ENCODE data around the gene PLXND1. TPM values are rescaled to one million over a fixed set of nuclear protein-coding genes. Genes with fewer than 3 reads are reported as not detected.
"Not testable (repeated sequence)": the region's sequence is repeated elsewhere in the genome, so short reads cannot be mapped to it uniquely, and the experiment has no call there.

Gene PLXND1
- total RNA-seq, 2 experiments from 2014 or later: 4.7 to 6.0 TPM

GRCh38 chr3:129644836-129645235 is 38.4 kb upstream of the PLXND1 start:
- no peaks in the 10 kb centered on the region for H4K20me1 ChIP-seq (ENCODE audit: insufficient read depth, low read length)
- ChIA-PET POLR2A (interaction anchor here (0.7 kb wide), 1 partner anchor 10 kb away, joined by 3 read pairs; no protein-coding TSS in a partner anchor), CTCF (ENCODE audit: unreplicated experiment) (no interaction called here)
- no peaks in the 10 kb centered on the region for H3K36me3 ChIP-seq (ENCODE audit: insufficient read depth, low read length)
- H2AFZ ChIP-seq (ENCODE audit: low read length): no peak overlapping the region
- H3K4me3 ChIP-seq (ENCODE audit: low read depth, low read length, poor library complexity, severe bottlenecking): no peak overlapping the region
- no peaks in the 10 kb centered on the region for H3K9me2 ChIP-seq (ENCODE audit: insufficient read depth, low read length)
- no peak overlapping the region for H3K27ac ChIP-seq (ENCODE audit: low read depth, low read length, poor library complexity, severe bottlenecking)
- TF ChIP-seq EZH2phosphoT487 (IDR thresholded peaks at IDR 0.05; ENCODE audit: borderline replicate concordance, low read depth, low read length): no peak
- no peak for TF ChIP-seq CTCF (conservative IDR thresholded peaks at IDR 0.05; ENCODE audit: low read length)
- H3K9me3 ChIP-seq (ENCODE audit: low read length): no peaks in the 10 kb centered on the region
- intact Hi-C loops (cut with micrococcal nuclease; ENCODE audit: unreplicated experiment): no loop called here
- no peak for DNase-seq (ENCODE audit: low spot score)
- no peaks in the 10 kb centered on the region for H3K4me1 ChIP-seq (ENCODE audit: insufficient read depth, low read length, poor library complexity, severe bottlenecking)
- no TSS peak for BruUV-seq (replicated peaks)
- no peak overlapping the region for H3K4me2 ChIP-seq (ENCODE audit: low read length)
- H3K79me2 ChIP-seq (ENCODE audit: insufficient read depth, low read depth, low read length): no peaks in the 10 kb centered on the region

GRCh38 chr3:129641567-129642260 is 35.2 kb upstream of the PLXND1 start:
- BruUV-seq (replicated peaks); POLR2A ChIA-PET; H3K4me1 ChIP-seq (ENCODE audit: insufficient read depth, low read length, poor library complexity, severe bottlenecking): not testable (repeated sequence)

GRCh38 chr3:129640985-129641384 is 34.5 kb upstream of the PLXND1 start:
- H3K4me1 ChIP-seq (ENCODE audit: insufficient read depth, low read length, poor library complexity, severe bottlenecking); H3K9me2 ChIP-seq (ENCODE audit: insufficient read depth, low read length); BruUV-seq (replicated peaks); H3K27ac ChIP-seq (ENCODE audit: low read depth, low read length, poor library complexity, severe bottlenecking); intact Hi-C loops (cut with micrococcal nuclease; ENCODE audit: unreplicated experiment); H4K20me1 ChIP-seq (ENCODE audit: insufficient read depth, low read length); POLR2A ChIA-PET; H3K9me3 ChIP-seq (ENCODE audit: low read length); H3K4me3 ChIP-seq (ENCODE audit: low read depth, low read length, poor library complexity, severe bottlenecking); H2AFZ ChIP-seq (ENCODE audit: low read length); H3K36me3 ChIP-seq (ENCODE audit: insufficient read depth, low read length); H3K4me2 ChIP-seq (ENCODE audit: low read length); DNase-seq (ENCODE audit: low spot score); H3K79me2 ChIP-seq (ENCODE audit: insufficient read depth, low read depth, low read length); CTCF ChIA-PET (ENCODE audit: unreplicated experiment): not testable (repeated sequence)

More at GRCh38 chr3:129641567-129642260, 35.2 kb upstream of the PLXND1 start:
- H3K4me3 ChIP-seq (ENCODE audit: low read depth, low read length, poor library complexity, severe bottlenecking); H3K79me2 ChIP-seq (ENCODE audit: insufficient read depth, low read depth, low read length); H3K9me3 ChIP-seq (ENCODE audit: low read length); H3K36me3 ChIP-seq (ENCODE audit: insufficient read depth, low read length); H4K20me1 ChIP-seq (ENCODE audit: insufficient read depth, low read length); DNase-seq (ENCODE audit: low spot score); CTCF ChIA-PET (ENCODE audit: unreplicated experiment); H3K4me2 ChIP-seq (ENCODE audit: low read length); H2AFZ ChIP-seq (ENCODE audit: low read length); H3K27ac ChIP-seq (ENCODE audit: low read depth, low read length, poor library complexity, severe bottlenecking); H3K9me2 ChIP-seq (ENCODE audit: insufficient read depth, low read length); intact Hi-C loops (cut with micrococcal nuclease; ENCODE audit: unreplicated experiment): not testable (repeated sequence)
